Ovary (tissue), 10 donors: ENCODE measurements around the gene SFTPD. TPM values are rescaled to one million over a fixed set of nuclear protein-coding genes. Genes with fewer than 3 reads are reported as not detected.
"Not testable (repeated sequence)": the region's sequence is repeated elsewhere in the genome, so short reads cannot be mapped to it uniquely, and the experiment has no call there.

Source experiments
- DNase-seq, 5 donors: peaks; one replicate each; pipeline ENCODE4 v3.0.0-alpha.2; 2019 to 2020
- H3K27ac ChIP-seq, 2 donors: fragments of 200-600 bp; one replicate each; pipeline versions ENCODE4 v1.5.1 to v1.8.0; 2019 to 2022
- H3K27me3 ChIP-seq: fragments of 200-600 bp; one replicate; pipeline ENCODE4 v1.8.0; 2022
- H3K36me3 ChIP-seq: fragments of 200-600 bp; sonication (generic); one replicate; pipeline ENCODE4 v1.5.1; 2019
- H3K4me1 ChIP-seq: one replicate; pipeline ENCODE4 v1.8.1; 2013; ENCODE audit warnings: mild to moderate bottlenecking, moderate library complexity; ENCODE audit not compliant: insufficient read depth
- H3K4me3 ChIP-seq: fragments of 200-600 bp; sonication (generic); one replicate; pipeline ENCODE4 v1.5.1; 2017
- H3K9me3 ChIP-seq, 2 donors: fragments of 200-600 bp in 1 of 2; sonication (generic) in 1 of 2; one replicate each; pipeline versions ENCODE4 v1.5.1 to v1.8.1; 2013 to 2019; ENCODE audit warnings: mild to moderate bottlenecking in 1 of 2, moderate library complexity in 1 of 2
- CTCF ChIP-seq, 3 donors: fragments of 450-650 bp in 2 of 3; fragments of 200-600 bp in 1 of 3; IDR thresholded peaks; one replicate each; pipeline versions ENCODE4 v1.5.1 to v1.8.0; 2016 to 2022; ENCODE audit warnings: antibody characterized with exemption in 3 of 3, mild to moderate bottlenecking in 1 of 3
- EP300 ChIP-seq: sonication (generic); formaldehyde crosslinking; IDR thresholded peaks from one replicate; pipeline ENCODE4 v1.6.1; 2017; ENCODE audit warnings: antibody characterized with exemption
- POLR2A ChIP-seq: fragments of 450-650 bp; IDR thresholded peaks from one replicate; pipeline ENCODE4 v1.6.1; 2017; ENCODE audit warnings: antibody characterized with exemption, mild to moderate bottlenecking, moderate library complexity
- WGBS, 3 donors: extraction: QIAGEN DNeasy Blood & Tissue Kit in 1 of 3; methylation state at CpG; one replicate each; pipeline versions ENCODE4 v1.1.5 to v1.1.7; 2013 to 2017; 5-methylcytosine and 5-hydroxymethylcytosine counted together
- intact Hi-C, 4 donors: fragments of 100-400 bp; cut with DNase I; formaldehyde crosslinking; loops; one replicate each; pipeline versions ENCODE4 v1.11.0 to v1.15.1; 2022 to 2023
- long read RNA-seq, 3 donors: library from polyadenylated mRNA in 2 of 3; unstranded in 2 of 3; transcript quantifications; one replicate each; pipeline ENCODE4 v2.0.0 and lab custom pipeline, GENCODE V29; 2021 to 2026
- polyA plus RNA-seq, 2 donors: library from polyadenylated mRNA; stranded (reverse); fragments of 200-250 nt in 1 of 2; fragments of 350-450 nt in 1 of 2; fragmentation: Illumina TruSeq in 1 of 2; extraction: RNeasy Lipid Tissue Mini Kit (QIAGEN cat#74804) in 1 of 2; gene quantifications; one replicate each; pipeline ENCODE4 v1.2.3, GENCODE V29; 2013 to 2014
- total RNA-seq, 7 donors: library from RNA; depleted of rRNA in 2 of 7; stranded (reverse); fragments of >200 nt in 2 of 7; fragmentation: NEBNext Ultra II Directional in 3 of 7; extraction: Animal tissue kit (Norgen Biotek cat#: 25700) in 3 of 7; gene quantifications; one replicate each; pipeline versions ENCODE4 v1.1.0 to v1.2.4, GENCODE V29; 2016 to 2023
- donor health status: DM: no; HTN: no; CAD: no; lungs with moderate emphysema.
- donor health status: DM: no; HTN: no; CAD: no.
- donor health status: Bipolar disorder and iron deficiency.
- donor health status: DM: yes; HTN: yes; CAD: no.
- donor health status: DM: no; HTN: no; CAD: no.
- donor health status: DM: yes; HTN: yes; CAD: no.

SFTPD gene
- total RNA-seq (1 to 10 TPM in 2 of 7 donors, under 1 TPM in 3, not detected in 2; 0.28 to 2.2 (median 0.32) TPM), polyA plus RNA-seq (under 1 TPM; 0.15 to 0.16 TPM)
- long read RNA-seq, donor 1: 0 reads
- long read RNA-seq, donor 2: 0 reads
- long read RNA-seq, donor 3: 0 reads

GRCh38 chr10:79948976-79949722 is at the start of gene SFTPD:
TSS of gene SFTPD (minus strand) at chr10:79949105. CDS start at chr10:79946659, 2,446 bp downstream.
- DNase-seq: no peak
- Histone ChIP-seq H3K4me1 (no peaks in the 10 kb centered on the region), H3K27me3 (no peaks in the 10 kb centered on the region), H3K36me3 (no peaks in the 10 kb centered on the region), H3K9me3 (no peaks in the 10 kb centered on the region), H3K4me3 (no peak within 1 kb of the TSS), H3K27ac (no peak within 1 kb of the TSS)
- intact Hi-C loops: no loop called here
- 53 to 73% (median 55%) methylated on average over 3 of the region's 3 CpGs for WGBS, 3 donors
- TF ChIP-seq EP300 (no peak), POLR2A (no peak), CTCF (IDR thresholded peaks at IDR 0.05) (no peak)

- 23 to 37% (median 31%) methylated on average over 1 of the region's 1 CpG for WGBS, 3 donors
- no peak for DNase-seq
- Histone ChIP-seq H3K27me3 (no peaks in the 10 kb centered on the region), H3K4me3 (no peak overlapping the region), H3K4me1 (no peaks in the 10 kb centered on the region), H3K9me3 (no peaks in the 10 kb centered on the region), H3K36me3 (no peaks in the 10 kb centered on the region), H3K27ac (no peak overlapping the region)
- intact Hi-C loops: no loop called here
- TF ChIP-seq POLR2A: no peak
- no peak for TF ChIP-seq CTCF (IDR thresholded peaks at IDR 0.05)
- TF ChIP-seq EP300: no peak
Observed at GRCh38 chr10:79995979-79996634, 47.2 kb upstream of the SFTPD start.

- WGBS, 3 donors: 54 to 82% (median 59%) methylated on average over 5 of the region's 5 CpGs
- DNase-seq: no peak
Observed at GRCh38 chr10:79994556-79994955, 45.7 kb upstream of the SFTPD start.

GRCh38 chr10:79988199-79988598 is 39.3 kb upstream of the SFTPD start:
- intact Hi-C loops: not testable (repeated sequence)

More at GRCh38 chr10:79994556-79994955, 45.7 kb upstream of the SFTPD start:
- Histone ChIP-seq H3K27me3 (no peaks in the 10 kb centered on the region), H3K36me3 (no peaks in the 10 kb centered on the region), H3K4me1 (no peaks in the 10 kb centered on the region), H3K27ac (no peak overlapping the region), H3K4me3 (no peak overlapping the region), H3K9me3 (no peaks in the 10 kb centered on the region)
- intact Hi-C loops: no loop called here
- no peak for TF ChIP-seq EP300
- no peak for TF ChIP-seq CTCF (IDR thresholded peaks at IDR 0.05)

GRCh38 chr10:79986661-79987060 is 37.8 kb upstream of the SFTPD start:
- H3K4me1 ChIP-seq, H3K27me3 ChIP-seq, H3K27ac ChIP-seq, H3K4me3 ChIP-seq, H3K36me3 ChIP-seq, H3K9me3 ChIP-seq, DNase-seq, intact Hi-C loops: not testable (repeated sequence)
- 7 to 38% (median 18%) methylated on average over 2 of the region's 2 CpGs for WGBS, 3 donors

More at GRCh38 chr10:79988199-79988598, 39.3 kb upstream of the SFTPD start:
- 86 to 95% (median 89%) methylated on average over 2 of the region's 2 CpGs for WGBS, 3 donors
- not testable (repeated sequence) for H3K4me3 ChIP-seq, H3K4me1 ChIP-seq, H3K9me3 ChIP-seq, H3K27ac ChIP-seq, DNase-seq, H3K27me3 ChIP-seq, H3K36me3 ChIP-seq
